Tibial nerve (tissue), 4 donors: ENCODE data around the gene GUCY1B1. TPM values are rescaled to one million over a fixed set of nuclear protein-coding genes. Genes with fewer than 3 reads are reported as not detected.

Experiments
- DNase-seq, 2 donors: peaks; one replicate each; pipeline ENCODE4 v3.0.0-alpha.2; 2019; ENCODE audit warnings: low spot score in 2 of 2
- H3K27ac ChIP-seq, 4 donors: fragments of 200-600 bp; sonication (generic) in 3 of 4; one replicate each; pipeline ENCODE4 v1.5.1; 2017 to 2019; ENCODE audit warnings: mild to moderate bottlenecking in 1 of 4
- H3K27me3 ChIP-seq, 2 donors: fragments of 200-600 bp; sonication (generic) in 1 of 2; one replicate each; pipeline versions ENCODE4 v1.5.1 to v1.6.0; 2017 to 2019
- H3K36me3 ChIP-seq, 3 donors: fragments of 200-600 bp; sonication (generic); one replicate each; pipeline ENCODE4 v1.5.1; 2018 to 2019
- H3K4me1 ChIP-seq, 4 donors: fragments of 200-600 bp; sonication (generic) in 3 of 4; one replicate each; pipeline ENCODE4 v1.5.1; 2017 to 2019
- H3K4me3 ChIP-seq, 4 donors: fragments of 200-600 bp; sonication (generic) in 3 of 4; one replicate each; pipeline ENCODE4 v1.5.1; 2017 to 2019; ENCODE audit warnings: mild to moderate bottlenecking in 1 of 4, moderate library complexity in 1 of 4
- H3K9me3 ChIP-seq, 4 donors: fragments of 200-600 bp; sonication (generic) in 3 of 4; one replicate each; pipeline ENCODE4 v1.5.1; 2017 to 2019
- CTCF ChIP-seq, 5 experiments: fragments of 200-600 bp in 3 of 5; fragments of 450-650 bp in 2 of 5; sonication (generic) in 3 of 5; IDR thresholded peaks; one replicate each; pipeline ENCODE4 v1.5.1; 2016 to 2019; ENCODE audit warnings: antibody characterized with exemption in 5 of 5, mild to moderate bottlenecking in 3 of 5, moderate library complexity in 2 of 5
- EP300 ChIP-seq, 2 donors: sonication (generic); formaldehyde crosslinking; IDR thresholded peaks; one replicate each; pipeline ENCODE4 v1.6.1; 2017; ENCODE audit warnings: antibody characterized with exemption in 2 of 2, mild to moderate bottlenecking in 1 of 2
- POLR2A ChIP-seq, 2 donors: fragments of 450-650 bp; IDR thresholded peaks; one replicate each; pipeline ENCODE4 v1.6.1; 2017; ENCODE audit warnings: antibody characterized with exemption in 2 of 2, mild to moderate bottlenecking in 2 of 2, moderate library complexity in 2 of 2
- WGBS, 2 donors: methylation state at CpG; one replicate each; pipeline ENCODE4 v1.1.5; 2018; 5-methylcytosine and 5-hydroxymethylcytosine counted together
- total RNA-seq, 4 donors: library from RNA; depleted of rRNA; stranded (reverse); fragments of >200 nt; gene quantifications; one replicate each; pipeline ENCODE4 v1.1.0, GENCODE V29; 2016

The GUCY1B1 gene
- total RNA-seq, 4 donors from 2014 or later = 8.6 to 17.5 (median 12.3) TPM

GRCh38 chr4:155773196-155773800 lies 14.5 kb downstream of the GUCY1B1 start:
- peaks cover 0 to 5% (median 2%) of the 10 kb centered on the region in 4 donors for H3K4me1 ChIP-seq
- no peak for DNase-seq
- H3K4me3 ChIP-seq = no peak overlapping the region
- WGBS, 2 donors = 91 to 92% methylated on average over 4 of the region's 4 CpGs
- H3K9me3 ChIP-seq = no peaks in the 10 kb centered on the region
- H3K27ac ChIP-seq = no peak overlapping the region
- H3K27me3 ChIP-seq = no peaks in the 10 kb centered on the region
- TF ChIP-seq EP300 (IDR thresholded peaks at IDR 0.05) = no peak
- no peak for TF ChIP-seq POLR2A (IDR thresholded peaks at IDR 0.05)
- no peak for TF ChIP-seq CTCF (IDR thresholded peaks at IDR 0.05)
- peaks cover 0 to 7% (median 0%) of the 10 kb centered on the region in 3 donors for H3K36me3 ChIP-seq

- no peak for DNase-seq
- Histone ChIP-seq H3K4me1 (peaks cover 0 to 9% (median 3%) of the 10 kb centered on the region in 4 donors), H3K9me3 (no peaks in the 10 kb centered on the region), H3K27ac (no peak overlapping the region), H3K27me3 (no peaks in the 10 kb centered on the region), H3K36me3 (peaks cover 0 to 7% (median 0%) of the 10 kb centered on the region in 3 donors), H3K4me3 (no peak overlapping the region)
- WGBS, 2 donors = 70 to 73% methylated on average over 4 of the region's 4 CpGs
- no peak for TF ChIP-seq CTCF (IDR thresholded peaks at IDR 0.05)
- TF ChIP-seq EP300 (IDR thresholded peaks at IDR 0.05) = no peak
- TF ChIP-seq POLR2A (IDR thresholded peaks at IDR 0.05) = no peak
Measured at GRCh38 chr4:155774033-155774432, 15.2 kb downstream of the GUCY1B1 start.

- 38 to 43% methylated on average over 3 of the region's 3 CpGs for WGBS, 2 donors
- no peak overlapping the region for H3K27ac ChIP-seq
- peaks cover 0 to 7% (median 0%) of the 10 kb centered on the region in 3 donors for H3K36me3 ChIP-seq
- peaks cover 0 to 9% (median 3%) of the 10 kb centered on the region in 4 donors for H3K4me1 ChIP-seq
- H3K4me3 ChIP-seq = no peak overlapping the region
- no peak for TF ChIP-seq POLR2A (IDR thresholded peaks at IDR 0.05)
- no peak for TF ChIP-seq EP300 (IDR thresholded peaks at IDR 0.05)
- TF ChIP-seq CTCF (IDR thresholded peaks at IDR 0.05) = no peak
- no peaks in the 10 kb centered on the region for H3K9me3 ChIP-seq
- no peak for DNase-seq
- no peaks in the 10 kb centered on the region for H3K27me3 ChIP-seq
Measured at GRCh38 chr4:155777971-155778735, 19.3 kb downstream of the GUCY1B1 start.

- Histone ChIP-seq H3K36me3 (no peaks in the 10 kb centered on the region), H3K27ac (no peak overlapping the region), H3K4me1 (peaks cover 0 to 9% (median 3%) of the 10 kb centered on the region in 4 donors), H3K9me3 (no peaks in the 10 kb centered on the region), H3K27me3 (no peaks in the 10 kb centered on the region), H3K4me3 (no peak overlapping the region)
- no peak for DNase-seq
- no peak for TF ChIP-seq EP300 (IDR thresholded peaks at IDR 0.05)
- no peak for TF ChIP-seq POLR2A (IDR thresholded peaks at IDR 0.05)
- TF ChIP-seq CTCF (IDR thresholded peaks at IDR 0.05) = no peak
- 73 to 85% methylated on average over 1 of the region's 1 CpG for WGBS, 2 donors
Measured at GRCh38 chr4:155780775-155781174, 22.0 kb downstream of the GUCY1B1 start.

- Histone ChIP-seq H3K4me1 (peaks cover 0 to 9% (median 3%) of the 10 kb centered on the region in 4 donors), H3K27me3 (no peaks in the 10 kb centered on the region), H3K36me3 (no peaks in the 10 kb centered on the region), H3K4me3 (no peak overlapping the region), H3K27ac (no peak overlapping the region), H3K9me3 (no peaks in the 10 kb centered on the region)
- TF ChIP-seq POLR2A (IDR thresholded peaks at IDR 0.05) (no peak), CTCF (IDR thresholded peaks at IDR 0.05) (no peak), EP300 (IDR thresholded peaks at IDR 0.05) (no peak)
- 93% methylated on average over 4 of the region's 4 CpGs for WGBS, 2 donors
- DNase-seq = no peak
Measured at GRCh38 chr4:155781249-155781831, 22.5 kb downstream of the GUCY1B1 start.
